RKO (cell line): ENCODE measurements around the gene SLC35F6.
"Not testable (repeated sequence)": the region's sequence is repeated elsewhere in the genome, so short reads cannot be mapped to it uniquely, and the experiment has no call there.

ENCODE experiments used
- DNase-seq: peaks from one replicate; pipeline ENCODE4 v3.0.0-alpha.2; 2016; ENCODE audit warnings: low spot score

Gene SLC35F6

GRCh38 chr2:26757873-26758789 lies 6.0 kb upstream of the SLC35F6 start:
- DNase-seq, result peak; percentile 99

GRCh38 chr2:26758790-26759321 lies 5.2 kb upstream of the SLC35F6 start:
- no peak for DNase-seq

GRCh38 chr2:26759845-26760244 lies 4.2 kb upstream of the SLC35F6 start:
- DNase-seq, result no peak

GRCh38 chr2:26760991-26761390 lies 3.1 kb upstream of the SLC35F6 start:
- not testable (repeated sequence) for DNase-seq

GRCh38 chr2:26763019-26763418 lies 1.1 kb upstream of the SLC35F6 start:
- DNase-seq, result no peak

- DNase-seq, result no peak
These were observed 822 bp downstream of the SLC35F6 start for GRCh38 chr2:26764906-26765305.

- DNase-seq, result no peak
These were observed 1.6 kb downstream of the SLC35F6 start for GRCh38 chr2:26765475-26766200.

- no peak for DNase-seq
These were observed 3.0 kb downstream of the SLC35F6 start for GRCh38 chr2:26767129-26767528.

- no peak for DNase-seq
These were observed 3.9 kb downstream of the SLC35F6 start for GRCh38 chr2:26767894-26768487.

- DNase-seq, result no peak
These were observed 4.6 kb downstream of the SLC35F6 start for GRCh38 chr2:26768759-26769088.

- DNase-seq, result no peak
These were observed 5.1 kb downstream of the SLC35F6 start for GRCh38 chr2:26769089-26769761.

GRCh38 chr2:26770986-26771586 lies 7.0 kb downstream of the SLC35F6 start:
- peak; percentile 38 for DNase-seq

GRCh38 chr2:26772064-26773001 lies 8.2 kb downstream of the SLC35F6 start:
- DNase-seq, result peak; percentile 65

GRCh38 chr2:26776195-26776800 lies 12.2 kb downstream of the SLC35F6 start:
- DNase-seq, result no peak

GRCh38 chr2:26778098-26778497 lies 14.0 kb downstream of the SLC35F6 start:
- DNase-seq, result no peak

GRCh38 chr2:26778507-26778906 lies 14.4 kb downstream of the SLC35F6 start:
- DNase-seq, result no peak

GRCh38 chr2:26780203-26780760 lies 16.2 kb downstream of the SLC35F6 start:
- no peak for DNase-seq

GRCh38 chr2:26782876-26783704 lies 19.0 kb downstream of the SLC35F6 start:
- DNase-seq, result no peak
